Spinal cord (tissue), 10 donors: Measurements from ENCODE around the gene LPIN1. TPM values are rescaled to one million over a fixed set of nuclear protein-coding genes. Genes with fewer than 3 reads are reported as not detected.
"Not testable (repeated sequence)": the region's sequence is repeated elsewhere in the genome, so short reads cannot be mapped to it uniquely, and the experiment has no call there.

Experiments
- DNase-seq, 6 donors: peaks; one replicate each; pipeline versions ENCODE4 v3.0.0 to v3.0.0-alpha.2; 2013 to 2015; ENCODE audit warnings: low spot score in 6 of 6, low read depth in 4 of 6
- H3K27ac ChIP-seq: one replicate; pipeline ENCODE4 v1.5.1; 2013; ENCODE audit warnings: low read depth, low read length, control low read depth
- H3K27me3 ChIP-seq: one replicate; pipeline ENCODE4 v1.6.1; 2013; ENCODE audit warnings: low read length; ENCODE audit not compliant: control insufficient read depth, insufficient read depth
- H3K36me3 ChIP-seq: one replicate; pipeline ENCODE4 v1.6.1; 2013; ENCODE audit warnings: low read length; ENCODE audit not compliant: control insufficient read depth, insufficient read depth
- H3K4me1 ChIP-seq: one replicate; pipeline ENCODE4 v1.6.1; 2013; ENCODE audit warnings: low read length; ENCODE audit not compliant: control insufficient read depth, insufficient read depth
- H3K4me3 ChIP-seq: one replicate; pipeline ENCODE4 v1.5.1; 2013; ENCODE audit warnings: low read depth, low read length, control low read depth
- H3K9me3 ChIP-seq: one replicate; pipeline ENCODE4 v1.6.1; 2013; ENCODE audit warnings: low read length; ENCODE audit not compliant: control insufficient read depth, insufficient read depth
- WGBS: methylation state at CpG from one replicate; pipeline ENCODE4 v1.1.5; 2013; ENCODE audit warnings: missing lambda C conversion rate; ENCODE audit not compliant: insufficient coverage; 5-methylcytosine and 5-hydroxymethylcytosine counted together
- polyA plus RNA-seq, 2 donors: library from polyadenylated mRNA; unstranded; fragments of 120-200 nt; gene quantifications; one replicate each; pipeline ENCODE4 v1.2.1, GENCODE V29; 2013; ENCODE audit not compliant: insufficient read length in 2 of 2
- total RNA-seq, 2 donors: library from RNA; depleted of rRNA in 1 of 2; stranded (reverse); fragments of 120-200 nt in 1 of 2; fragments of >200 nt in 1 of 2; gene quantifications; one replicate each; pipeline versions ENCODE4 v1.2.3 to v1.2.4, GENCODE V29; 2013 to 2014
- donor health status: healthy.

Gene LPIN1
- total and polyA plus RNA-seq, 4 donors, result 32.9 to 40.8 (median 34.4) TPM

DNA sequence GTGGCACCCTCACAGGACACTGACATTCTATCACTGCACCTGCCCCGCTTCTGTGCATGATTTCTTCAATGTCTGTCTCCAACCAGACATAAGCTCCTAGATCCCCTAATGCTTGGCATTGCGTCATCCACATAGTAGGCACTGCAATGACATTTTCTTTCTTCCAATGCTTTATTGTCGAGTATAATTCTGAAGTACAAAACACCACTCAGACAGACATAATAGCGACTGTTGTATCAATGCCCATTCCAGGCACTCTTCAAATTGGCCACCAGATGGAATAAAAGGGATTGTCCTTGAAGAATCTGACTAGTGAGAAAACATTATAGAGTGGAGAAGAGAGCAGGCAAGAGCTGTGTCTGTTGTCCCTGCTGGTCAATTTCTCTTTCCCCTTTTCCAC lies 89.0 kb downstream of the LPIN1 start:
- 100% methylated on average over 2 of the region's 4 CpGs for WGBS
- Histone ChIP-seq H3K36me3 (no peaks in the 10 kb centered on the region), H3K9me3 (no peaks in the 10 kb centered on the region), H3K4me3 (no peak overlapping the region), H3K27me3 (no peaks in the 10 kb centered on the region), H3K27ac (no peak overlapping the region), H3K4me1 (peaks cover 12% of the 10 kb centered on the region)
- no peak for DNase-seq

DNA sequence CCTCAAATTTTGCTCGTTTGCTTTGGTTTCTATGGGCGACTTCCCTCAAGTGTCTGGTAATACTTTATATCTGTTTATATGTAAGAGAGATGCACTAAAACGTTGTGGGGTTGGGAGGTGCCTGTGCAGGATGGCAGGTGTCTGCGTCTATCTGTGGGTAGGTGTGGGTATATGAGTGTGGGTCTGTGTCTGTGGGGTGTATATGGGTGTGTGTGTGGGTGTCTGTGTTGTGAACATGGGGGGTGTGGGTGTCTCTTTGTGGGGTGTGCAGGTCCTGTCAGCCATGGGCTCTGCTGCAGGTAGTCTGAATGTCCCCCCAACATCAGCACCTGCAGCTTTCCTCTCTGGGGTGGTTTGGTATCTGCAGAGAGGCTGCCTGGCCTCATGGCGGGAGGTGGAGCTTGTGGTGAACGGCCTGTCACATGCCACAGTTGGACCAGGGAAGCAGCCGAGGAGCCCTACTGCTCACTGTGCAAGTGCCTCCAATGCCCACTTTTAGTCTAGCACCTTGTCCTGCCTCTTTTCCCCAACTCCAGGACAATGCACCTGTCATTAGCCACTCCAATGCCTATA lies 90.3 kb downstream of the LPIN1 start:
- peaks cover 9% of the 10 kb centered on the region for H3K4me1 ChIP-seq
- no peaks in the 10 kb centered on the region for H3K36me3 ChIP-seq
- H3K9me3 ChIP-seq, result no peaks in the 10 kb centered on the region
- no peak overlapping the region for H3K27ac ChIP-seq
- WGBS, result 88% methylated on average over 5 of the region's 7 CpGs
- no peaks in the 10 kb centered on the region for H3K27me3 ChIP-seq
- no peak for DNase-seq
- H3K4me3 ChIP-seq, result no peak overlapping the region

DNA sequence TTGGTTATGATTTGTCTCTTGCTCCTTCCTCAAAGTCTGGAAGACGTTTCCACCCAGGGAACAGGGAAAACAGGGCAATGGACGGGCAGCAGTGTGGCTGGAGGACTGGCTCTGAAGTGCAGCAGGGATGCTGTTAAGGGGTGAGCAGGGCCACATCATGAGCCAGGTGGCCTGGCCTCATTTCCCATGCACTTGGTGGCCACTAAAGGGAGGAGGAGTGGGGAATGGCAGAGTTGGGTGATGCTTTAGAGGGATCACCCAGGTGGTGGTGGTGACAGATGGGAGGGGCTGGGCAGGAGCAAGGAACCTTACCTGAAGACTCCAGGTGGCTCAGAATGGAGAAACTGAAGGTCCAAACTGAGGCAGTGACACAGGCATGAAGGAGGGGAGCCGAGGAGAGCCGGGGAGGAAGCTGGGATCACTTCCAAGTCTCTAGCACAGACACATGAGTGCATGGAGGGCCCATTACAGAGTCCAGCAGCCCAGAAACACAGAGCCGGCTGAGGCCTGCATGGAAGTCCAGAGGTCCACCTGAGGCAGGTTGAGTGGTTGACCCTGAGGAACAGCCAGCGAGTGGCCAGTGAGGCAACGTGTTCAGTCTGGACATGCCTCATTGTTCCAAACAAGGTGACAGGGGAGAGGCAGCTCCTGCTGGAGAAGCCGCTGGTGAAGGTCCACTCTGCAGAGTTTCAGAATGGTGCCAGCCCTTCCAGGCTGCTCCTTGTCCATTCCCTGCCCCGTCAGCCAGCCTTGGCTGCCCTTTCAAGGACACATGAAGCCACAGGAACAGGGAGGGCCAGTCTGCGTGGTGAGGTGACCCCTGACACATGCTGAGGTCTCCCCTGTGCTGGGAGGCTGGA lies 91.7 kb downstream of the LPIN1 start:
- no peaks in the 10 kb centered on the region for H3K9me3 ChIP-seq
- H3K4me1 ChIP-seq, result peaks cover 11% of the 10 kb centered on the region
- WGBS, result 89% methylated on average over 10 of the region's 10 CpGs
- DNase-seq, result no peak
- no peak overlapping the region for H3K27ac ChIP-seq
- no peaks in the 10 kb centered on the region for H3K36me3 ChIP-seq
- no peak overlapping the region for H3K4me3 ChIP-seq
- no peaks in the 10 kb centered on the region for H3K27me3 ChIP-seq

DNA sequence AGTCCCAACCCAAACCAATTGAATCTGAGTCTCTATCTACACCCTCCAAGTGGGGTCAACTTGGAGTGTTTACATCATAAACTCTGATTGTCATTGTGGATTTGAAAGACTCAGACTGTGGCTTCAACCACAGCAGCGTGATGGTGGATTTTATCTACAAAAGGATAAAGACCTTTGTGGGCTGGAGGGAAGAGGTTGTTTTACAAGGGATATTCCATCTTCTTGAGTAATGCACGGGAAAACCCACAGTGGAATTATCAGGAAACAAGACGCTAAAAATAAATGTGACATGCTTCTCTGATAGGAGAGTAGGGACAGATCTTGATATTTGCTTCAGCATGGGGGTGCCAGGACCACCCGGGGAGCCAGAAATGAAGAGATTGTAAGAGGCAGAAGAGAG lies 93.5 kb downstream of the LPIN1 start:
- Histone ChIP-seq H3K27ac (no peak overlapping the region), H3K9me3 (no peaks in the 10 kb centered on the region), H3K4me3 (no peak overlapping the region), H3K36me3 (no peaks in the 10 kb centered on the region), H3K27me3 (no peaks in the 10 kb centered on the region), H3K4me1 (peaks cover 8% of the 10 kb centered on the region)
- 81% methylated on average over 4 of the region's 4 CpGs for WGBS
- DNase-seq, result peak in 1 of 6 donors; percentile 11

DNA sequence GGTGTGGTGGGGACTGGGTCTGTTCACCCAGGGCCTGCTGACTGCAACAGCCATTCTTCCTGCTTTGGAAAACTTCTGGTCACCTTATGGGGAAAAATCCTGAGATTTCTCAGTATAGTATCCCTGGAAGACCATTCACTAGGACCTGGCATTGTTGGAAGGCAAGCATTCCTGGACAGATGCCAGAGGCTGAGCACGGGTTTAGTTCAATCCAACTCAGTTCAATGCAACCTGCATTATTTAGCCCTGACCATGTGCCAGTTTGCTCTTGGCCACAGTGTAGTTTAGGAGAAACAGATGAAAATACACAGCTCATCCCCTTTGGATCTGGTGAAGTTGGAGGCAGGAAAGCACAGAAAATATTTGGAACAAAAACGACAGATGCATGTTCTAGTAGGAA lies 95.9 kb downstream of the LPIN1 start:
- Histone ChIP-seq H3K4me1 (peaks cover 8% of the 10 kb centered on the region), H3K9me3 (no peaks in the 10 kb centered on the region), H3K4me3 (no peak overlapping the region), H3K27me3 (no peaks in the 10 kb centered on the region), H3K27ac (peak overlapping the region; percentile 15), H3K36me3 (no peaks in the 10 kb centered on the region)
- DNase-seq, result peak in 4 of 6 donors; percentile 71 to 89 (median 82)
- WGBS, result 44% methylated on average over 1 of the region's 2 CpGs

DNA sequence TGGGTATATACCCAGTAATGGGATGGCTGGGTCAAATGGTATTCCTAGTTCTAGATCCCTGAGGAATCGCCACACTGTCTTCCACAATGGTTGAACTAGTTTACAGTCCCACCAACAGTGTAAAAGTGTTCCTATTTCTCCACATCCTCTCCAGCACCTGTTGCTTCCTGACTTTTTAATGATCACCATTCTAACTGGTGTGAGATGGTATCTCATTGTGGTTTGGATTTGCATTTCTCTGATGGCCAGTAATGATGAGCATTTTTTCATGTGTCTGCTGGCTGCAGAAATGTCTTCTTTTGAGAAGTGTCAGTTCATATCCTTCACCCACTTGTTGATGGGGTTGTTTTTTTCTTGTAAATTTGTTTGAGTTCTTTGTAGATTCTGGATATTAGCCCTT lies 98.4 kb downstream of the LPIN1 start:
- peaks cover 21% of the 10 kb centered on the region for H3K4me1 ChIP-seq
- not testable (repeated sequence) for H3K27ac ChIP-seq, H3K27me3 ChIP-seq, H3K9me3 ChIP-seq, H3K36me3 ChIP-seq, H3K4me3 ChIP-seq, DNase-seq
- no CpG with 5 or more reads among the region's 1 CpG for WGBS

DNA sequence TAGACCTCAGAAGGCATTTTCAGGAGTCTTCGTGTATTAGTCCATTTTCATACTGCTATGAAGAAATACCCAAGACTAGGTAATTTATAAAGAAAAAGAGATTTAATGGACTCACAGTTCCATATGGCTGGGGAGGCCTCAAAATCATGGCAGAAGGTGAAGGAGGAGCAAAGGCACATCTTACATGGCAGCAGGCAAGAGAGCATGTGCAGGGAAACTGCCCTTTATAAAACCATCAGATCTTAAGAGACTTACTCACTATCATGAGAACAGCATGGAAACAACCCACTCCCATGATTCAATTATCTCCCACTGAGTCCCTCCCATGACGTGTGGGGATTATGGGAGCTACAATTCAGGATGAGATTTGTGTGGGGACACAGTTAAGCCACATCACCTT lies 101.5 kb downstream of the LPIN1 start:
- DNase-seq, H3K9me3 ChIP-seq, H3K27me3 ChIP-seq, H3K27ac ChIP-seq, H3K4me3 ChIP-seq, H3K36me3 ChIP-seq: not testable (repeated sequence)
- WGBS, result no CpG with 5 or more reads among the region's 2 CpGs
- peaks cover 20% of the 10 kb centered on the region for H3K4me1 ChIP-seq

DNA sequence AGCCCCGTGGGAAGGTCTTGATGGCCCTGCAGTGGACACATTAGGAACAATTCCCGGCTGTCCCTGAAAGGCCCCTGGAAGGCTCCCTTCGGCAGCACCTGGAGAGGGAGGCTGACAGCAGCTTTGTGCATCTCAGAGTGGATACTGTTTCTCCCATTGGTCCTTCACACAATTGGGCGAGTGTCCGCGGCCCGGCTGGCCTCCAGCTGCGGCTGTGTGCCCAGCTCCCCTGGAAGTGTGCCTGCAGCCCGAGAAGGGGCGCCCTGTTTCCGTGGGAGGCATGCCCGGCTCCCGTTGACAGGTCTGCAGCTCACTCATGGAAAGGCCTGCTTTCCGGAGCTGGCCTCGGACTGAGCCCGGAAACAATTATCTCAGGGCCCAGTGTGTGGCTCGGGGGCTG lies 103.7 kb downstream of the LPIN1 start:
- Histone ChIP-seq H3K27me3 (no peaks in the 10 kb centered on the region), H3K36me3 (no peaks in the 10 kb centered on the region), H3K4me3 (no peak overlapping the region), H3K9me3 (no peaks in the 10 kb centered on the region), H3K27ac (peak overlapping the region; percentile 12), H3K4me1 (peaks cover 26% of the 10 kb centered on the region)
- DNase-seq, result peak in 4 of 6 donors; percentile 60 to 89 (median 70)
- 31% methylated on average over 17 of the region's 17 CpGs for WGBS

DNA sequence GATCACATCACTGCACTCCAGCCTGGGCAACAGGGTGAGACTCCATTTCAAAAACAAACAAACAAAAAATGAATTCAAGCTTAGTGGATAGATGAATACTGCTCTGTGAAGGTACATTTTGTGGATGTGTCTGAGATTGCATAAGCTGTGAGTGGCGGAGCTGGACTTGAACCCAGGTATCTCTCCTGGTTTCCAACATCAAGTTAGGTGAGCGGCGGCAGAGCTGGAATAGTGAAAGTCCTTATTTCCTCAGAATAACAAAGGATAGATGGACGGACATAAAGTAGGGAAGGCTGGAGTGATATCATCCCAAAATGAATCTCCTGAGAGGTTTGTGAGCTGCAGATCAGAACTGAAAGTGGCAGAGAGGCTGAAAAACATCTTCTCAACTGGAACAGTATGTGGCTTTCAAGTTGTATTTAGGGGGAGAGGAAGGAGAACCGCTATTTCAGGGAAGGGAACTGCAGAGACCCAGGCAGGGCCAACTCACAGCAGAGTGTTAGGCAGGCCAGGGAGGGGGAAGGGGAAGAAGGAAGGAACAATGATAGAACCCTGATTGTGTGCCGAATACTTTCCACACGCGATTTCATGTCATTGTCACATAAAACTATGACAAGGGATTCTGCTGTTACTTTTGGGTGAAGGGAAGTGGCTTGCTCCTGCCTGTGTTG lies 106.2 kb downstream of the LPIN1 start:
- WGBS, result 98% methylated on average over 5 of the region's 8 CpGs
- H3K4me3 ChIP-seq, result no peak overlapping the region
- H3K36me3 ChIP-seq, result no peaks in the 10 kb centered on the region
- H3K27ac ChIP-seq, result no peak overlapping the region
- H3K4me1 ChIP-seq, result peaks cover 31% of the 10 kb centered on the region
- no peak for DNase-seq
- H3K27me3 ChIP-seq, result no peaks in the 10 kb centered on the region
- H3K9me3 ChIP-seq, result no peaks in the 10 kb centered on the region
